HepG2 (cell line): ENCODE data around the gene PKM. TPM values are rescaled to one million over a fixed set of nuclear protein-coding genes. Genes with fewer than 3 reads are reported as not detected.
A peak's percentile ranks its signal among the peaks of the same experiment; 100 is the strongest.

Source experiments
- ATF7-NPFF ChIP-seq: sonication (generic); formaldehyde crosslinking; IDR thresholded peaks from 2 replicates; pipeline ENCODE4 v1.8.1; 2023; ENCODE audit warnings: mild to moderate bottlenecking, low read depth, missing genetic modification reagents, moderate library complexity
- BCL6 ChIP-seq: IDR thresholded peaks from 2 replicates; pipeline ENCODE4 v1.6.1; 2016; ENCODE audit warnings: missing genetic modification reagents, missing compliant biosample characterization
- CBX2 ChIP-seq, 2 experiments: fragments of 200-600 bp in 1 of 2; sonication (generic); formaldehyde crosslinking in 1 of 2; IDR thresholded peaks; 2 replicates each; pipeline versions ENCODE4 v1.7.0 to v1.8.1; 2018 to 2022; ENCODE audit warnings: low read depth in 2 of 2, low read length in 1 of 2, mild to moderate bottlenecking in 1 of 2, missing genetic modification reagents in 1 of 2
- CREB1 ChIP-seq, 2 experiments: fragments of 450-650 bp in 1 of 2; IDR thresholded peaks; 2 replicates each; pipeline ENCODE4 v1.6.1; 2016 to 2017; ENCODE audit warnings: control low read depth in 1 of 2, mild to moderate bottlenecking in 1 of 2, missing compliant biosample characterization in 1 of 2, missing genetic modification characterization in 1 of 2
- FOXJ3 ChIP-seq: sonication (generic); formaldehyde crosslinking; IDR thresholded peaks from 2 replicates; pipeline ENCODE4 v1.4.0; 2020; ENCODE audit warnings: missing genetic modification reagents, mild to moderate bottlenecking, borderline replicate concordance
- FOXO4 ChIP-seq: sonication (generic); formaldehyde crosslinking; conservative IDR thresholded peaks from 2 replicates; pipeline ENCODE4 v1.8.1; 2023; ENCODE audit warnings: missing genetic modification reagents
- HOXA3 ChIP-seq: sonication (generic); formaldehyde crosslinking; IDR thresholded peaks from 2 replicates; pipeline ENCODE4 v1.5.0; 2020; ENCODE audit warnings: missing genetic modification reagents
- HOXD1 ChIP-seq: sonication (generic); formaldehyde crosslinking; IDR thresholded peaks from 2 replicates; pipeline ENCODE4 v1.5.0; 2020; ENCODE audit warnings: missing genetic modification reagents
- ISL2 ChIP-seq: sonication (generic); formaldehyde crosslinking; IDR thresholded peaks from 2 replicates; pipeline ENCODE4 v1.5.0; 2020; ENCODE audit warnings: missing genetic modification reagents
- KDM5B ChIP-seq: sonication (generic); formaldehyde crosslinking; IDR thresholded peaks from 2 replicates; pipeline ENCODE4 v1.4.0; 2020; ENCODE audit warnings: missing genetic modification reagents, mild to moderate bottlenecking, borderline replicate concordance
- KDM6A ChIP-seq: IDR thresholded peaks from 2 replicates; pipeline ENCODE4 v1.6.1; 2016; ENCODE audit warnings: low read depth
- KLF15 ChIP-seq: sonication (generic); formaldehyde crosslinking; IDR thresholded peaks from 2 replicates; pipeline ENCODE4 v1.8.1; 2023; ENCODE audit warnings: borderline replicate concordance, mild to moderate bottlenecking, inconsistent platforms, missing genetic modification reagents, mixed read lengths
- MYC ChIP-seq: sonication (generic); formaldehyde crosslinking; IDR thresholded peaks from 2 replicates; pipeline ENCODE4 v1.9.0; 2021; ENCODE audit warnings: missing genetic modification reagents, borderline replicate concordance
- RCOR2 ChIP-seq: IDR thresholded peaks from 2 replicates; pipeline ENCODE4 v1.6.1; 2016; ENCODE audit warnings: missing biosample characterization, missing genetic modification reagents
- SMARCC2 ChIP-seq: fragments of 450-650 bp; IDR thresholded peaks from 2 replicates; pipeline ENCODE4 v1.6.1; 2017; ENCODE audit warnings: antibody characterized with exemption, mild to moderate bottlenecking
- SNRNP70 ChIP-seq: fragments of 200-400 bp; formaldehyde crosslinking; IDR thresholded peaks from 2 replicates; pipeline ENCODE4 v1.6.1; 2017; ENCODE audit warnings: mild to moderate bottlenecking, low read depth, low read length, moderate library complexity
- TCF7 ChIP-seq: sonication (generic); IDR thresholded peaks from 2 replicates; pipeline ENCODE4 v1.6.1; 2016; ENCODE audit warnings: antibody characterized with exemption, low read depth
- ZBTB39 ChIP-seq: sonication (generic); formaldehyde crosslinking; IDR thresholded peaks from 2 replicates; pipeline ENCODE4 v1.5.0; 2020; ENCODE audit warnings: missing genetic modification reagents
- ZFP90 ChIP-seq: sonication (generic); formaldehyde crosslinking; IDR thresholded peaks from 2 replicates; pipeline ENCODE4 v1.8.0; 2022; ENCODE audit warnings: missing genetic modification reagents, mild to moderate bottlenecking, inconsistent platforms, borderline replicate concordance
- ZKSCAN8 ChIP-seq: IDR thresholded peaks from 2 replicates; pipeline ENCODE4 v1.6.1; 2016; ENCODE audit warnings: borderline replicate concordance, missing genetic modification reagents, missing compliant biosample characterization
- ZMYM4 ChIP-seq: sonication (generic); formaldehyde crosslinking; IDR thresholded peaks from 2 replicates; pipeline ENCODE4 v1.8.1; 2023; ENCODE audit warnings: mild to moderate bottlenecking, missing genetic modification reagents
- ZNF20 ChIP-seq: sonication (generic); formaldehyde crosslinking; IDR thresholded peaks from 2 replicates; pipeline ENCODE4 v1.4.0; 2020; ENCODE audit warnings: mild to moderate bottlenecking, moderate library complexity, missing genetic modification reagents
- ZNF44 ChIP-seq: sonication (generic); formaldehyde crosslinking; IDR thresholded peaks from 2 replicates; pipeline ENCODE4 v1.5.1; 2020; ENCODE audit warnings: mild to moderate bottlenecking, missing genetic modification reagents
- ZNF484 ChIP-seq: sonication (generic); formaldehyde crosslinking; IDR thresholded peaks from 2 replicates; pipeline ENCODE4 v1.5.1; 2020; ENCODE audit warnings: mild to moderate bottlenecking, low read depth, missing genetic modification reagents, borderline replicate concordance
- ZNF768 ChIP-seq: sonication (generic); formaldehyde crosslinking; IDR thresholded peaks from 2 replicates; pipeline ENCODE4 v1.4.0; 2020; ENCODE audit warnings: missing genetic modification reagents
- ZNF790 ChIP-seq: sonication (generic); formaldehyde crosslinking; IDR thresholded peaks from 2 replicates; pipeline ENCODE4 v1.8.0; 2022; ENCODE audit warnings: missing genetic modification reagents, mild to moderate bottlenecking, borderline replicate concordance
- ZNF891 ChIP-seq: sonication (generic); formaldehyde crosslinking; IDR thresholded peaks from 2 replicates; pipeline ENCODE4 v1.5.0; 2020; ENCODE audit warnings: mild to moderate bottlenecking, missing genetic modification reagents
- ZSCAN20 ChIP-seq: sonication (generic); formaldehyde crosslinking; IDR thresholded peaks from 2 replicates; pipeline ENCODE4 v1.4.0; 2020; ENCODE audit warnings: missing genetic modification reagents, mild to moderate bottlenecking, borderline replicate concordance
- polyA plus RNA-seq, 8 experiments: library from polyadenylated mRNA; depleted of rRNA in 3 of 8; stranded (reverse) in 7 of 8; unstranded in 1 of 8; fragments of >200 nt; fragmentation: Illumina TruSeq in 4 of 8; extraction: Trizol in 4 of 8; gene quantifications; 2 replicates each; pipeline versions ENCODE4 v1.2.1 to v1.2.3, GENCODE V29; 2011 to 2016; ENCODE audit warnings: low read depth in 4 of 8, missing spikeins in 1 of 8, mixed read lengths in 1 of 8; ENCODE audit not compliant: insufficient read depth in 1 of 8
- total RNA-seq, 5 experiments: library from RNA; depleted of rRNA; stranded (reverse); fragments of >200 nt; fragmentation: Illumina TruSeq; extraction: Trizol; gene quantifications; 2 replicates each; pipeline ENCODE4 v1.2.3, GENCODE V29; 2016; ENCODE audit warnings: low read depth in 1 of 5

PKM gene
- total and polyA plus RNA-seq, 2 of the 13 experiments (the other 11 are each of a cell fraction or from before 2014, with no cell fraction given) = 488 to 780 TPM

- TF ChIP-seq CBX2 (IDR thresholded peaks at IDR 0.05; ENCODE audit: low read depth, low read length) (no peak), CBX2 (CRISPR knock-in tag; IDR thresholded peaks at IDR 0.05; ENCODE audit: low read depth) (no peak), ZNF768 (no peak), KDM5B (CRISPR knock-in tag) (no peak), MYC (CRISPR knock-in tag) (peak; percentile 69; the same call in 1 of the 2 replicates), ISL2 (no peak), SNRNP70 (no peak), ZNF484 (CRISPR knock-in tag) (no peak), FOXO4 (CRISPR knock-in tag) (0 out of 2 replicates have a peak, but pooled peaks have one; percentile 69), ZKSCAN8 (CRISPR knock-in tag) (no peak), KLF15 (CRISPR knock-in tag) (no peak), KDM6A (CRISPR knock-in tag) (no peak), FOXJ3 (CRISPR knock-in tag) (no peak), RCOR2 (CRISPR knock-in tag) (no peak), HOXA3 (peak; percentile 62; the same call in 1 of the 2 replicates), ZNF44 (CRISPR knock-in tag) (0 out of 2 replicates have a peak, but pooled peaks have one; percentile 21), SMARCC2 (no peak), ZNF891 (no peak), ZNF20 (CRISPR knock-in tag) (0 out of 2 replicates have a peak, but pooled peaks have one; percentile 20), ATF7-NPFF (CRISPR knock-in tag) (peak; percentile 70; the same call in 1 of the 2 replicates), BCL6 (CRISPR knock-in tag) (no peak), TCF7 (no peak), HOXD1 (CRISPR knock-in tag) (0 out of 2 replicates have a peak, but pooled peaks have one; percentile 2), ZBTB39 (CRISPR knock-in tag) (no peak), ZNF790 (CRISPR knock-in tag) (peak; percentile 64; the same call in 1 of the 2 replicates), CREB1 (IDR thresholded peaks at IDR 0.05) (no peak), CREB1 (CRISPR knock-in tag; IDR thresholded peaks at IDR 0.05) (no peak), ZSCAN20 (CRISPR knock-in tag) (peak; percentile 21; the same call in 1 of the 2 replicates), ZMYM4 (peak; percentile 58), ZFP90 (CRISPR knock-in tag) (no peak)
Measured at GRCh38 chr15:72230197-72231065, 559 bp downstream of the PKM start (continued).
